ENCODE results near the gene ACAA1. TPM values are rescaled to one million over a fixed set of nuclear protein-coding genes. Genes with fewer than 3 reads are reported as not detected.

Gene ACAA1
- total RNA-seq, 2 experiments from 2014 or later: 56.4 to 58.9 TPM

DNA sequence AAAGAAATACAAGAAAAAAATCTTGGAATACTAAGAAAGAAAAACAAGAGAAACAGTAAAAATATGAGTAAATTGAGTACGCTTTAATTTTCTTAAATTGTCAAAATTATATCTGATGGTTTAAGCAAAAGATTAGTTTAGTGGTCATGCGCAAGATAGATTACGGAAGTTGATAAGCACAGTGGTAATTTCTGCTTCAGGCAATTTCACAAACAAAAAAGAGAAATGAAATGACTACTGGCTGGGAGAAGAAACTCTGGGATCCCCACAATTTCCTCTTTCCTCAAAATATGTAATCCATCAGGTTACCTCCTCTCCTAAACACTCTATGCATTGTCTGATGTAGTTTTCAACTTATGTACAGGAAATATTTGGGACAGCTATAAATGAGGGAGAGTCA lies 10.5 kb upstream of the ACAA1 start:
- ChIA-PET CTCF (no interaction called here), POLR2A (interaction anchor here (0.9 to 1.1 kb wide), 2 partner anchors 11 to 17 kb away, joined by 3 to 5 read pairs; partner anchors contain the start of genes ACAA1 and OXSR1)
- intact Hi-C loops (cut with DNase I, micrococcal nuclease): no loop called here
- Mint-ChIP-seq H3K36me3 (ENCODE audit: low read depth) (peaks cover 14% of the 10 kb centered on the region), H3K4me3 (no peak overlapping the region), H3K27ac (no peak overlapping the region), H3K27me3 (no peaks in the 10 kb centered on the region), H3K9me3 (no peaks in the 10 kb centered on the region), H3K4me1 (ENCODE audit: low read depth) (peaks cover 30% of the 10 kb centered on the region)
- Histone ChIP-seq H3K27me3 (ENCODE audit: control insufficient read depth in 1 of 2, insufficient read depth in 2 of 2, low read length in 2 of 2) (no peaks in the 10 kb centered on the region), H3K4me3 (ENCODE audit: low read length) (no peak overlapping the region), H3K9me3 (ENCODE audit: control insufficient read depth in 1 of 2, insufficient read depth in 1 of 2, low read length in 2 of 2) (peaks cover 0 to 17% of the 10 kb centered on the region in 2 experiments), H3K4me1 (ENCODE audit: insufficient read depth, low read length) (peaks cover 16% of the 10 kb centered on the region), H3K36me3 (ENCODE audit: insufficient read depth, low read length) (peaks cover 3% of the 10 kb centered on the region), H3K27ac (ENCODE audit: low read depth in 1 of 2, low read length in 2 of 2) (no peak overlapping the region)
- ATAC-seq (ENCODE audit: poor library complexity): no peak
- TF ChIP-seq, protein P1, sequence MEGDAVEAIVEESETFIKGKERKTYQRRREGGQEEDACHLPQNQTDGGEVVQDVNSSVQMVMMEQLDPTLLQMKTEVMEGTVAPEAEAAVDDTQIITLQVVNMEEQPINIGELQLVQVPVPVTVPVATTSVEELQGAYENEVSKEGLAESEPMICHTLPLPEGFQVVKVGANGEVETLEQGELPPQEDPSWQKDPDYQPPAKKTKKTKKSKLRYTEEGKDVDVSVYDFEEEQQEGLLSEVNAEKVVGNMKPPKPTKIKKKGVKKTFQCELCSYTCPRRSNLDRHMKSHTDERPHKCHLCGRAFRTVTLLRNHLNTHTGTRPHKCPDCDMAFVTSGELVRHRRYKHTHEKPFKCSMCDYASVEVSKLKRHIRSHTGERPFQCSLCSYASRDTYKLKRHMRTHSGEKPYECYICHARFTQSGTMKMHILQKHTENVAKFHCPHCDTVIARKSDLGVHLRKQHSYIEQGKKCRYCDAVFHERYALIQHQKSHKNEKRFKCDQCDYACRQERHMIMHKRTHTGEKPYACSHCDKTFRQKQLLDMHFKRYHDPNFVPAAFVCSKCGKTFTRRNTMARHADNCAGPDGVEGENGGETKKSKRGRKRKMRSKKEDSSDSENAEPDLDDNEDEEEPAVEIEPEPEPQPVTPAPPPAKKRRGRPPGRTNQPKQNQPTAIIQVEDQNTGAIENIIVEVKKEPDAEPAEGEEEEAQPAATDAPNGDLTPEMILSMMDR (IDR thresholded peaks at IDR 0.05): no peak
- DNase-seq: peak in 2 of 14 experiments; percentile 31 to 33

DNA sequence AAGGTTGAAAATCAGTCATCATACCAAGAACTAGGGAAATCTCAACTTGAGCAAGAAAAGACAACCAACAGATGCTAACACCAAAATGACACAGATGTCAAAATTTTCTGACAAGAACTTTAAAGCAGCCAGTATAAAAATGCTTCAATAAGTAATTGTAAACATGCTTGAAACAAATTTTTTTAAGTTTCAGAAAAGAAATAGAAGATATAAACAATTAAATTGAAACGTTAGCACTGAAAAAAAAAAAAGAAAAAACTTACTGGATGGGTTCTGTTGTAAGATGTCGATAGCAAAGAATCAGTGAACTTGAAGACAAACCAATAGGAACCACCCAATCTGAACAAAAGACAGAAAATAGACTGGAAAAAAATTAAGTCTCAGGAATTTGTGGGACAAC lies 9.6 kb upstream of the ACAA1 start:
- no peaks in the 10 kb centered on the region for H3K9me3 Mint-ChIP-seq
- H3K36me3 Mint-ChIP-seq (ENCODE audit: low read depth): peaks cover 23% of the 10 kb centered on the region
- ATAC-seq (ENCODE audit: poor library complexity) (no peak), DNase-seq (no peak)
- intact Hi-C loops (cut with DNase I, micrococcal nuclease): no loop called here
- peaks cover 23% of the 10 kb centered on the region for H3K4me1 Mint-ChIP-seq (ENCODE audit: low read depth)
- no peak overlapping the region for H3K4me3 Mint-ChIP-seq
- CTCF ChIA-PET: no interaction called here
- TF ChIP-seq, protein P1 (IDR thresholded peaks at IDR 0.05): no peak
- POLR2A ChIA-PET: no interaction called here
- Histone ChIP-seq H3K4me3 (ENCODE audit: low read length) (no peak overlapping the region), H3K27ac (ENCODE audit: low read depth in 1 of 2, low read length in 2 of 2) (no peak overlapping the region), H3K27me3 (ENCODE audit: control insufficient read depth in 1 of 2, insufficient read depth in 2 of 2, low read length in 2 of 2) (no peaks in the 10 kb centered on the region), H3K9me3 (ENCODE audit: control insufficient read depth in 1 of 2, insufficient read depth in 1 of 2, low read length in 2 of 2) (peaks cover 0 to 17% of the 10 kb centered on the region in 2 experiments), H3K36me3 (ENCODE audit: insufficient read depth, low read length) (peaks cover 12% of the 10 kb centered on the region), H3K4me1 (ENCODE audit: insufficient read depth, low read length) (peaks cover 10% of the 10 kb centered on the region)
- no peaks in the 10 kb centered on the region for H3K27me3 Mint-ChIP-seq
- H3K27ac Mint-ChIP-seq: no peak overlapping the region

DNA sequence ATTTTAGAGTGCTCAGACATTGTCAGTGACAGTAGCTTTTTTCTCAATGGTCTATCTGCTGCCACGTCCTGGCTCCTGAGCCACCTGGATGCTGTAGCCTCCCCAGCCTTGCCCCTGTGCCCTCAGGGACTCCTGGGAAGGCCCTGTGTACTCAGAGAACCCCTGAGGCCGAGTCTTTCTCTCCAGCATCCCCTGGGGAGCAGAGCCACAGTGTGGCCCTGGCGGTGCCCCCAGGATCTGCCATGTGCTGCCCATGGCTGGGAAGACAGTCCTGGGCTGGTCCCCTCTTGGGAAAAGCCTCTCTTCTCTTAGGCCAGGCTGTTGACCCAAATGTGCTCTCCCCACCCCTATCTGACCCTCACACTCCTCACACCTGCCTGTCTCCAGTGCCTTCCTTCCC lies 6.6 kb upstream of the ACAA1 start:
- intact Hi-C loops (cut with DNase I, micrococcal nuclease): no loop called here
- Mint-ChIP-seq H3K4me1 (ENCODE audit: low read depth) (peaks cover 31% of the 10 kb centered on the region), H3K9me3 (no peaks in the 10 kb centered on the region), H3K27me3 (no peaks in the 10 kb centered on the region), H3K27ac (no peak overlapping the region), H3K4me3 (no peak overlapping the region), H3K36me3 (ENCODE audit: low read depth) (peaks cover 46% of the 10 kb centered on the region)
- Histone ChIP-seq H3K27ac (ENCODE audit: low read depth in 1 of 2, low read length in 2 of 2) (no peak overlapping the region), H3K27me3 (ENCODE audit: control insufficient read depth in 1 of 2, insufficient read depth in 2 of 2, low read length in 2 of 2) (no peaks in the 10 kb centered on the region), H3K36me3 (ENCODE audit: insufficient read depth, low read length) (peaks cover 24% of the 10 kb centered on the region), H3K4me1 (ENCODE audit: insufficient read depth, low read length) (peaks cover 28% of the 10 kb centered on the region), H3K4me3 (ENCODE audit: low read length) (no peak overlapping the region), H3K9me3 (ENCODE audit: control insufficient read depth in 1 of 2, insufficient read depth in 1 of 2, low read length in 2 of 2) (peaks cover 0 to 17% of the 10 kb centered on the region in 2 experiments)
- ATAC-seq (ENCODE audit: poor library complexity) (no peak), DNase-seq (no peak)
- TF ChIP-seq, protein P1 (IDR thresholded peaks at IDR 0.05): no peak
- POLR2A ChIA-PET: no interaction called here
- CTCF ChIA-PET: no interaction called here
